ENCODE results near the gene MATN1. TPM values are rescaled to one million over a fixed set of nuclear protein-coding genes. Genes with fewer than 3 reads are reported as not detected.

The MATN1 gene
- total RNA-seq, 2 donors from 2014 or later = 0.31 to 1.1 TPM

DNA sequence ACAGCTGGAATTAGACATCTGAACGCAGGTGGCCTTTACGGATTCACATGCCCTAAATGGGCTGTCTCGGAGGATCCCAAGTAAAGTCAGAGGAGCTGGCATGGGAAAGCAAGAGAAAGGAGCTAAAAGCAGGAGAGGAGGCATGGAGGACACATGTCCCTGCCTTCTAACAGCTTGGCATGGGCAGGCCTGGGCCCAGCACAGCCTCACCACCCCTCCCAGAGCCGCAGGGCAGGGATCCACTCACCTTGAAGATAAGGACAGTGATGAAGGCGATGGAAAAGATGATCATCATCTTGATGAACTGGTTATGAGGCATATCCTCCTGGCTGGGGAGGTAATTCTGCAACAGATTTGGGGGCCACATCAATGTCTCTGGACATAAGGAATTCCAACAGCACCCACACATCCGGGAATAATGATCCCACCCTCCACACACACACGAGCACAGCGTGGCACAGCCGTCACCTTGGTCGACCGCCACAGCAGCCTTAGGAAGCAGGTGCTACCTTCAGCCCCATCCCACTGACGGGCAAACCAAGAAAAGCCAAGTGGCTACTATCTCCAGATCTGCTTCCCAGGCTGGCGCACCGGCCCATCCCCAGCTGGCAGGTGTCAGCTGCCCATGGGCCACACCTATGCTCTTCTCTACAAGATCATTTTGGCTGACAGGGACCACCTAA is 14.1 kb upstream of the MATN1 start:
- peaks cover 45% of the 10 kb centered on the region for H3K36me3 Mint-ChIP-seq
- peak overlapping the region; percentile 72 to 88 for H3K27ac Mint-ChIP-seq
- H3K27me3 Mint-ChIP-seq = no peaks in the 10 kb centered on the region
- peaks cover 46 to 54% of the 10 kb centered on the region in 2 donors for H3K4me1 Mint-ChIP-seq (ENCODE audit: low read depth in 2 of 2)
- DNase-seq (ENCODE audit: low spot score) (no peak), ATAC-seq (no peak)
- no peak overlapping the region for H3K4me3 Mint-ChIP-seq
- H3K9me3 Mint-ChIP-seq = peaks cover 3% of the 10 kb centered on the region

GRCh38 chr1:30735668-30736498 is 12.5 kb upstream of the MATN1 start:
- peaks cover 3% of the 10 kb centered on the region for H3K9me3 Mint-ChIP-seq

DNA sequence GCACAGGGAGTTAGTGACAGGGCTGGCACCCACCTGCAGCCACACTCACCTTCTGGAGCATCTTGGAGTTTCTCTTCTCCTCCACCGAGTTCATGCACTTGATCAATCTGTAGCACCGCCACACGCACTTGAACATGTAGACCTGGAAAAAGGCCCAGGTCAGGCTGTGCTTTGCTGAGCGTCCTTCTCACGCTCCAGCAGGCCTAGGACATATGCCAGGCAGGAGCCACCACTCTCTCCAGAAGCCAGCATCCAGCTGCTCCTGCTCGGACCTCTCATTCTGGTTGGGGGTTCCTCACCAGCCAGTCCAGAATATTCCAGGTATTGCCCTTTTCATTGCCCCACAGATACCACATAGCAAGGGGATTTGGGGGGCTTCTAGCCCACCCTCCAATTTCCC is 11.7 kb upstream of the MATN1 start:
- ATAC-seq (no peak), DNase-seq (ENCODE audit: low spot score) (no peak)
- Mint-ChIP-seq H3K9me3 (peaks cover 3% of the 10 kb centered on the region), H3K36me3 (peaks cover 31% of the 10 kb centered on the region), H3K27ac (no peak overlapping the region), H3K4me3 (no peak overlapping the region), H3K4me1 (ENCODE audit: low read depth in 2 of 2) (peaks cover 33 to 49% of the 10 kb centered on the region in 2 donors), H3K27me3 (no peaks in the 10 kb centered on the region)

More at GRCh38 chr1:30735668-30736498, 12.5 kb upstream of the MATN1 start:
- no peak for ATAC-seq
- H3K4me1 Mint-ChIP-seq (ENCODE audit: low read depth in 2 of 2) = peaks cover 41 to 52% of the 10 kb centered on the region in 2 donors
- H3K27ac Mint-ChIP-seq = peak overlapping the region; percentile 72 to 88
- H3K27me3 Mint-ChIP-seq = no peaks in the 10 kb centered on the region
- peaks cover 35% of the 10 kb centered on the region for H3K36me3 Mint-ChIP-seq
- no peak for DNase-seq (ENCODE audit: low spot score)
- H3K4me3 Mint-ChIP-seq = no peak overlapping the region

DNA sequence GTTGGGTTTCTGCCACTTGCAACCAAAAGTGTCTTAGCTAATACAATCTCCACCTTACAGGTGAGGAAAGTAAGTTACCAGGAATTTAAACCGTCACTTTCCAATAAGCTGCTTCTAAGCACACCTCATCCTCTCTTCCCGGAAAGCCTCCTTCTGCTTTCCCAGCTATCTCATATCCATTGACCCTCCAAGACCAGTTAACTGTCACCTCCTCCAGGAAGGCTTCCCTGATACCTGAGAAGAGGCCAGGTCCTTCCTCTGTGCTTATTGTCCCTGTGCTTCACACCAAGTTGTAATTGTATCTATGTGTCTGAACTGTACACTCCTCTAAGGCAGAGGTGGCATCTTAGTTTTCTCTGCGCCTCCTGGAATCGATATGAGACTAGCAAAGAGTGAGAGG is 11.2 kb upstream of the MATN1 start:
- ATAC-seq (no peak), DNase-seq (ENCODE audit: low spot score) (no peak)
- Mint-ChIP-seq H3K9me3 (peaks cover 3% of the 10 kb centered on the region), H3K36me3 (peaks cover 31% of the 10 kb centered on the region), H3K4me3 (no peak overlapping the region), H3K4me1 (ENCODE audit: low read depth in 2 of 2) (peaks cover 31 to 48% of the 10 kb centered on the region in 2 donors), H3K27me3 (no peaks in the 10 kb centered on the region), H3K27ac (no peak overlapping the region)

DNA sequence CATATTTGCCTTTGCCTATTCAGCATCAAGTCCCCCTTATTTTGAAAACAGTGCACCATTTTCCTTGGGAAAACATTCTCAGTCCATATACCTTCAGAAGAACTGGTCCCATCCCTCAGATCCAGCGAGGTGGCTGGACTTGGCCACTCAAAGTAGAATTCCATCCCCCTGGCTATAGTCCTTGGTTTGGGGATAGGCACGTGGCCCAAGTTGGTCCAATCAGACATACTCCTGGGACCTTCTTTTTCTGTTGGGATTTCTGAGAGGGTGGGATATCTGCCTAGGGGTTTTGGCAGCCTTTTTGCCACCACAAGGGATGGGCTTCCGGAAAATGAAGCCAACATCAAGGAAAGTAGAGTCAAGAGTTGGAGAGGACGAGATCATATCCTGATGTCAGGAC is 10.7 kb upstream of the MATN1 start:
- H3K9me3 Mint-ChIP-seq = peaks cover 3% of the 10 kb centered on the region
- peaks cover 27% of the 10 kb centered on the region for H3K36me3 Mint-ChIP-seq
- H3K4me3 Mint-ChIP-seq = no peak overlapping the region
- H3K27ac Mint-ChIP-seq = no peak overlapping the region
- ATAC-seq = no peak
- no peak for DNase-seq (ENCODE audit: low spot score)
- no peaks in the 10 kb centered on the region for H3K27me3 Mint-ChIP-seq
- peaks cover 30 to 48% of the 10 kb centered on the region in 2 donors for H3K4me1 Mint-ChIP-seq (ENCODE audit: low read depth in 2 of 2)

DNA sequence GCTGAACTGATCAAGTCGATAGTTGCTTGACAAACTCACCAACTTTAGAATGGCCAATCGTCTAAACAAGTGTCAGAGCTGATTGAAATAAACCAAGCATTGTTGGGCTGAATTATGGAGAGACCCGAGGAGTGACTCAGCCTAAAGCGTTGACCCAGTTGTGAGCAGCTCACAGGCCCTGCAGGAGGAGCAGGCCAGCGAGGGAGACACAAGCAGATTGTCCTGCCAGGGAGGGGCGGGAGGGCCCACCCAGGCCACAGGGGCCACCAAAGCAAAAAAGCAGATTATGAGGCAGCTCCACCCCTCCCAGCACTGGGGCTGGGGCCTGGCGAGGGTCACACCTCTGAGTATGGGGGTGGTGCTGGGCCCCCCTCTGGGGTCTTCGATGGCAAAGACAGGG is 10.1 kb upstream of the MATN1 start:
- ATAC-seq = no peak
- H3K4me1 Mint-ChIP-seq (ENCODE audit: low read depth in 2 of 2) = peaks cover 25 to 49% of the 10 kb centered on the region in 2 donors
- H3K27ac Mint-ChIP-seq = peak overlapping the region in 1 of 2 donors; percentile 57

GRCh38 chr1:30732277-30732996 is 9.1 kb upstream of the MATN1 start:
- Mint-ChIP-seq H3K27me3 (no peaks in the 10 kb centered on the region), H3K36me3 (peaks cover 12% of the 10 kb centered on the region), H3K4me1 (ENCODE audit: low read depth in 2 of 2) (peaks cover 18 to 41% of the 10 kb centered on the region in 2 donors), H3K27ac (peak overlapping the region in 1 of 2 donors; percentile 57), H3K4me3 (no peak overlapping the region), H3K9me3 (no peaks in the 10 kb centered on the region)
- peak in 1 of 2 donors; percentile 30 for ATAC-seq
- DNase-seq (ENCODE audit: low spot score) = no peak

More for the DNA sequence above, 10.1 kb upstream of the MATN1 start:
- no peak for DNase-seq (ENCODE audit: low spot score)
- Mint-ChIP-seq H3K9me3 (peaks cover under 1% of the 10 kb centered on the region), H3K36me3 (peaks cover 21% of the 10 kb centered on the region), H3K27me3 (no peaks in the 10 kb centered on the region), H3K4me3 (no peak overlapping the region)

DNA sequence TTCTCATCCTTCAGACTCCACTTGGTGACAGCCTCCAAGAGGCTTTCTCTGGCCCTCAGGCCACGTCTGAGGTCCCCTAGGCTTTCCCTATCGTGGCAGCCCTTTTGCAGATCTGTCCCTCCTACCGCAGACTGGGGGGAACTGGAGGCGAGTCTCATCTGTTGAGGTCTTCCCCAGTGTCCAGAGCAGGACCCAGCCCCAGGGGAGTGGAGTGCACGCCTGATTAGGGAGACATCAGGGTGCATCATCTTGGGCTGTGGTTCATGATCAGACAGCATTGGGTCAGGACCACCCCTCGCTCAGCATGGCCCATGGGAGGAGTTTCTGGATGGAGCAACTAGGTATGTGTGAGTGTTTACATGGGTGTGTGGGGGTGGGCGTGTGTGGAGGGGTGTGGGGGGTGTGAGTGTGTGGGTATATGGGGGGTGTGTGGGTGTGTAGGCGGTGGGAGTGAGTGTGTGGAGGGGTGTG is 8.5 kb upstream of the MATN1 start:
- peak in 1 of 2 donors; percentile 41 for ATAC-seq
- no peaks in the 10 kb centered on the region for H3K9me3 Mint-ChIP-seq
- H3K27ac Mint-ChIP-seq = peak overlapping the region; percentile 49 to 57
- H3K4me1 Mint-ChIP-seq (ENCODE audit: low read depth in 2 of 2) = peaks cover 15 to 36% of the 10 kb centered on the region in 2 donors
- DNase-seq (ENCODE audit: low spot score) = no peak
- H3K36me3 Mint-ChIP-seq = peaks cover 8% of the 10 kb centered on the region
- no peaks in the 10 kb centered on the region for H3K27me3 Mint-ChIP-seq
- peak overlapping the region; percentile 22 for H3K4me3 Mint-ChIP-seq

- peak overlapping the region; percentile 49 to 57 for H3K27ac Mint-ChIP-seq
Observed at GRCh38 chr1:30731109-30731805, 7.9 kb upstream of the MATN1 start.

DNA sequence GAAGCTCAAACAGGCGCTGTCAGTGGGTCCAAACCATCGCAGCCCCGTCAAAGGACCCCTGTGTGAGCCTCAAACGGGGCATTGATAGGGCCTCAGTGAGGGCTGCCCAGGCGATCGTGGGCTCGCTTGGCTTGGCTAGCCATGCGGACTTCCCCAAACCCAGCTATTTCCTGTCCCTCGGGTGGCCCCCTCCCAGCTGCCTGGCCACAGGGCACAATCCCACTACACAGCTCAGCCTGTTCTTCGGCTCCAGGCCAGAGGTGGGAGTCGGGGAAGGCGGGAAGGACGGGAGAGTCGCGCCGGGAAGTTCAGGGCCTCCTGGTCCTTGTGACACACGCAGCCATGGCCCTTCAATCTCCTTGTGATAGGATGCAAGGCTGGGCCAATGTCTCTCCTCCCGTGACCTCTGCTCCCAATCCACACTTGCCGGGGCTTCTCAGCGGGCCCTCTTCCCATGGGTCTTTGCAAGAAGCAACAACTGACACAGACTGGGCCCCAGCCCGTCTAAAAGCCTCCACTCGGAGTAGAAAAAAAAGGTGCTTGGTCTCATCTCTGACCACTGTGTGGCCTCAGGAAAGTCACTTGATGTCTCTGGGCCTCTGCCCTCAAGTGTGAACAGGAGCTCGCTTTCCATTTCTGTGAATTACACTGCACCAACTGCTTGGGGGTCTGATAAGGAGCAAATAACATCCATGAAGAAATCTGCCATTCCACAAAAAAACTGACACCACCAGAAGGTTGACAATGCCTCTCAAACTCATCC is 7.1 kb upstream of the MATN1 start:
- Mint-ChIP-seq H3K27me3 (no peaks in the 10 kb centered on the region), H3K4me3 (no peak overlapping the region), H3K27ac (peak overlapping the region; percentile 49 to 57), H3K36me3 (peaks cover 2% of the 10 kb centered on the region), H3K4me1 (ENCODE audit: low read depth in 2 of 2) (peaks cover 13 to 36% of the 10 kb centered on the region in 2 donors), H3K9me3 (no peaks in the 10 kb centered on the region)
- no peak for ATAC-seq
- DNase-seq (ENCODE audit: low spot score) = no peak

More at GRCh38 chr1:30731109-30731805, 7.9 kb upstream of the MATN1 start:
- H3K4me3 Mint-ChIP-seq = peak overlapping the region; percentile 22
- DNase-seq (ENCODE audit: low spot score) (no peak), ATAC-seq (no peak)
- H3K27me3 Mint-ChIP-seq = no peaks in the 10 kb centered on the region
- peaks cover 13 to 36% of the 10 kb centered on the region in 2 donors for H3K4me1 Mint-ChIP-seq (ENCODE audit: low read depth in 2 of 2)
- H3K36me3 Mint-ChIP-seq = peaks cover 4% of the 10 kb centered on the region
- H3K9me3 Mint-ChIP-seq = no peaks in the 10 kb centered on the region

DNA sequence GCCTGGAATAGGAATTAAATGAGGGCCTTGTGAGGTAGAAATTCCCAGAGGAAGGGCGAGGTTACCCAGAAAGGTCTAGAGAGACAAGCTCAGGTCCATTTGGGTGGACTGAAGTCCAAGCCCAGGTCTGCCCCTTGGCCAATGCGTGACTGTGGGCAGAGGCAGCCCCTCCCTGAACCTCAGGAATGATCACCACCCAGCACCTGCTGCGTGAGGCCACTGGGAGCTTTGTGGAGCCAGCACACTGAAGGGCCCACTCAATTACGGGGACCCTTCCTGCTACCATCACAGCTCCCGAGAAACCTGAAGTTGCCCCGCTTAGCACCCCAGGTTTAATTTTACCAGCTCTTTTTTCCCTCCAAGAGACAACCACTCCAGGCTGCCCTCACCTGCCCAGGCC is 6.5 kb upstream of the MATN1 start:
- DNase-seq (ENCODE audit: low spot score) = no peak
- no peak for ATAC-seq
- no peaks in the 10 kb centered on the region for H3K36me3 Mint-ChIP-seq
- H3K27me3 Mint-ChIP-seq = no peaks in the 10 kb centered on the region
- H3K4me3 Mint-ChIP-seq = no peak overlapping the region
- H3K27ac Mint-ChIP-seq = peak overlapping the region in 1 of 2 donors; percentile 40
- peaks cover 13 to 40% of the 10 kb centered on the region in 2 donors for H3K4me1 Mint-ChIP-seq (ENCODE audit: low read depth in 2 of 2)
- no peaks in the 10 kb centered on the region for H3K9me3 Mint-ChIP-seq

DNA sequence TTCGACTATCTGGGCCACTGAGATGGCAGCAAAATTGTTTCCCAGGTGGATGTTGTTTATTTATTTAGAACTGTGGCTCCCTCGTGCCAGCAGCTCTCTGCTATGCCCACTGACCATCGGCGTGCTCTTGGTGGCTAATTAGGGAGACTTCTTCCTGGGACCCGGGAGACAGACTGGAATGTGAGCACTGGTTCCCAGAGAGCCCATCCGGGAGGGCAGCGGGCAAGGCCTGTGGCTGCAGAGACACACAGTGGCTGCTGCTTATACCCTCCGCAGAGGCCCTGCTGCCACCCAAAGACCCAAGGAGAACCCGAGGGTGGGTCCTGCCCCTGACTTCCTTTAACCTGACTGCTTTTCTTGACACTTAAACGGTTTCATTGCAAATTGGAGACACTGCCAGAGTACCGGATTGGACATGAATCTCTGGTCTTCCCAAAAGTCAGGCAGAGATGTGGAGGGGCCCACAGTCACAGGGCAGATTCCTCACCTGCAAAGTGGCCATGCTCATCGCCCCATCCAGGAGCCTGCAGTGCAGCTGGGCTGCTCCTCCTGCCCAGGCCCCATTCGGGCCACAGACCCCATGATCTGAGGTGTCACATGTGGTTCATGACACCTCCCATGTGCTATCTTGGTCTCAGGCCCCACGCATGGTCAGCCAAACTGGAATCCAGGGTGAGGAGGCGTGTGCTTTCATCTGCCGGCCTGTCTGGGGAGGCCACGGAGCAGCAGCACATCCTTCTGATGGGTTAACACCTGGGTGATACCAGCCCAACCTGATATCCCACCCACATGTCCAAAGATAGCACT is 5.7 kb upstream of the MATN1 start:
- Mint-ChIP-seq H3K36me3 (no peaks in the 10 kb centered on the region), H3K27ac (peak overlapping the region in 1 of 2 donors; percentile 40)
- peak; percentile 24 to 26 for ATAC-seq

More for the DNA sequence above, 5.7 kb upstream of the MATN1 start:
- no peaks in the 10 kb centered on the region for H3K9me3 Mint-ChIP-seq
- H3K4me1 Mint-ChIP-seq (ENCODE audit: low read depth in 2 of 2) = peaks cover 15 to 38% of the 10 kb centered on the region in 2 donors
- no peak for DNase-seq (ENCODE audit: low spot score)
- no peaks in the 10 kb centered on the region for H3K27me3 Mint-ChIP-seq
- no peak overlapping the region for H3K4me3 Mint-ChIP-seq

Measured in natural killer cell treated with Interleukin-12 subunit alpha and Interleukin-12 subunit beta and Interleukin-15 and Interleukin-18, amount 100 ng/mL, for 72 hours (primary cell).